GM18873 (cell line): ENCODE measurements around the gene LIMS2.

Source experiments
- ATAC-seq: cut with Tn5 transposase; IDR thresholded peaks from one replicate; pipeline ENCODE4 v1.9.1; 2021; ENCODE audit warnings: mild to moderate bottlenecking, moderate library complexity, moderate number of reproducible peaks; ENCODE audit not compliant: unreplicated experiment, low FRiP score

LIMS2 gene

DNA sequence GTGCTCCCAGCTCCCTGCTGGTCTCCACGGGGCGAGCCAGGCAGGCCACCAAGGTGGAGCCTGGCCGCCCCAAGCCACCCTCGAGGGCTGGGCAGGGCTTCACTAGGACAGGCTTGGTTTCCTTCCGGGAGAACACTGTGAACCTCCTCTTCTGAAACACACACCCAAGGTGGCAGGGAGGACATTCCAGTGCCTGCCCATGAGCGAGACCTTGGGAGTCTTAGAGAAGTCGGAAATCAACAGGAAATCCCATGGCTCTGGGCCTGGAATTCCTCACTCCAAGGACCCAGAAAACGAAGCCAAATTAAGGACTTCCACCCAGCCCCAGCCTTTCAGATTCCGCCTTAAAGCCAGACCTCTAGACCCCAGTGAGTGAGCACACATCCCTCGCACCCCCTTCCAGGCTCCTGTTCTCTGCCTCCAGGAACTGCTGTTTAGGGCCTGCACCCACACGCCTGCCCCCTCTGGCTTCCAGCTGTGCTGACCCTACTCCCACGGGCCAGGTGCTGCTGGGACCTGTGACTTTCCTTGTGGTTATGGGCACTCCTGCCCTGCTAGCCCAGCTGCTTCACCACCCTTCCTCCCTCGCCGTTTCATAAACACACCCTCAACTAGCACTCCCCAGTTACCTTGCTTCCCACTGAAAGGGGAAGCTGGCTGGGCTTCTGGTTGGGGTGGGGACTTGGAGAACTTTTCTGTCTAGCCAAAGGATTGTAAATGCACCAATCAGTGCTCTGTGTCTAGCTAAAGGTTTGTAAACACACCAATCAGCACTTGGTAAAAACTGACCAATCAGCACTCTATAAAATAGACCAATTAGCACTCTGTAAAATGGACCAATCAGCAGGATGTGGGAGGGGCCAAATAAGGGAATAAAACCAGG lies 15.7 kb downstream of the LIMS2 start:
- ATAC-seq, result no peak

DNA sequence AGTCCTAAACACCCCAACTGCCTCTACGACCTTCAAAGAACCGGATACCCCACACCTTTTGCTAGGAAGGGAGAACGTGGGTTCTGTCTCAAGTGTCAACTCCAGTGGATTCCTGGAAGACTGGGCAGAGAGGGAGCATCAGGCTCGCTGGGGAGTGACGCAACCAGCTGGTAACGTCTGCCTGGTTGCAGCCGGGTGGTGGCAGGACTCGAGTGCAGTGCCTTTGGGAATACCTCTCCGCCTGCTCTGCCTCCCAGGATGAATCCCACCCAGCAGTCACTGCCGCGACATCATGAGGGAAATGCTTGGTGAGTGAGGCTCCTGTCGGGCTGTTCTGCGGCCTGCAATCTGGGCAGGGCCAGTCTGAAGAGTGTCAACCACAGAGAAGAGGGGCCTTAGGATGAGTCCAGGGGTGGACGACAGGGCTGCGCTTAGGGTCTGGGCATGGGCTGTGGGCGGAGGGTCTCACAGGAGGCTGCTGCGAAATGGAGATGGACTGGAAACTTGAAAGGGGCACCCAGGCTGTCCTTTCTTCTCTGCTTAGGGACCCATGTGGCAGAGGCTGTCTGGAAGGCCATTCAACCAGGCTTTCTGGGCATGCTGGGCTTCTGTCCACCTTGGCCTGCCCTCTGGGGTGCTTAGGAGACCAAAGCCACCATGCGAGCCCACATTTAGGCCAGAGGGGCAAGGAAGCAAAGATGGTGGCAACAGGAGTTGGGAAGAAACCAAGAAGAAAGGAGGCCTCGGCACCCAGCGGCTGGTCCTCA lies 16.5 kb downstream of the LIMS2 start:
- no peak for ATAC-seq

DNA sequence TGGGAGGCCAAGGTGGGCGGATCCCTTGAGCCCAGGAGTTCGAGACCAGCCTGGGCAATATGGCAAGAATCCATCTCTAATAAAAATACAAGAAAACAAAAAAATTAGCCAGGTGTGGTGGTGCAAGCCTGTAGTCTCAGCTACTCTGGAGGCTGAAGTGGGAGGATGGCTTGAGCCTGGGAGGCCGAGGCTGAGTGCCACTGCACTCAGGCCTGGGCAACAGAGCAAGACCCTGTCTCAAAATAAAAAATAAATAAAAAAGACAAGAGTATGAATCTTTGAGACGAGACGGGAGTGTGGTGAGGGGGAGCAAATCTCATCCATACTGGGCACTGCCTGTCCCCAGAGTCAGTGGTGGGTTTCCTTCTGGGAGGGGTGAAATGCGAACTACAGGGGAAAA lies 17.2 kb downstream of the LIMS2 start:
- no peak for ATAC-seq

DNA sequence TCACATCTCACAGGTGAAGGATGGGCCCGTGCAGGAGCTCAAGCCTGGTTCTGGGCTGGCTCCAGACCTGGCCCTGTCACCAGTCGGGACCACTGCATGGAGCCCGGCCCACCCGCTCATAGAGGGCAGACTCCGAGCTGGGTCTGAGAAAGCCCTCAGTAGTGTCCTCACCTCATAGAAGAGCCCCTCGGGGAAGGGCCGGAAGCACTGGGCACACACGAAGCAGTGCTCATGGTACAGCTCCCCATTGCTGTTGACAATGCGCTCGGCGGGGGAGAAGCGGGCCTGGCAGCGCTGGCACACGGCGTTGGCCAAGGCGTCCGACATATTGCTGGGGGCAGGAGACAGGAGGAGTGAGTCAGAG lies 18.1 kb downstream of the LIMS2 start:
- ATAC-seq, result no peak

DNA sequence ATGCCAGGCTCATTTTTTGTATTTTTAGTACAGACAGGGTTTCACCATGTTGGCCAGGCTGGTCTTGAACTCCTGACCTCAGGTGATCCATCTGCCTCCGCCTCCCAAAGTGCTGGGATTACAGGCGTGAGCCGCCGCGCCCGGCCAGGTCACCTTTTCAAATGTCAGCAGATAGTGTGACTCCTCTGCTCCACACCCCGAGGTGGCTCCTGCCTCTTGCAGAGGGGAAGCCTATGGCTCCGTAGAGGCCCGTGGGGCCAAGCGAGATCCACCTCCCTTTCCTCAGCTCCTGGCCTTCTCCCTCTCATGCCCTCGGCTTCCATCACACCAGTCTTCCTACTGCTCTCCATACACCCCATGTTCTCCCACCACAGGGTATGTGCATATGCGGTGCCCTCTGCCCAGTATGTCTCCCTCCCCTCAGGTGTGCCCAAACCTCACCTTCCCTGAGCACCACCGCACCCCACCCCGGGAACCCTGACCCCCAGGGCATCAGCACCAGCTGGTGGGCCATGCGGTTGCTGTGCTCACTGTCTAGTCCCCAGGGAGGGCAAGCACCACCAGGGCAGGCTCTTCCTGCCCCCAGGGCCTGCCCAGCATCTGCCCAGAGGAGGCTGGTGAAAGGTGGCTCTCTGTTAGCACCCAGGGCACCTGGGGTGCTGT lies 18.6 kb downstream of the LIMS2 start:
- ATAC-seq, result no peak

DNA sequence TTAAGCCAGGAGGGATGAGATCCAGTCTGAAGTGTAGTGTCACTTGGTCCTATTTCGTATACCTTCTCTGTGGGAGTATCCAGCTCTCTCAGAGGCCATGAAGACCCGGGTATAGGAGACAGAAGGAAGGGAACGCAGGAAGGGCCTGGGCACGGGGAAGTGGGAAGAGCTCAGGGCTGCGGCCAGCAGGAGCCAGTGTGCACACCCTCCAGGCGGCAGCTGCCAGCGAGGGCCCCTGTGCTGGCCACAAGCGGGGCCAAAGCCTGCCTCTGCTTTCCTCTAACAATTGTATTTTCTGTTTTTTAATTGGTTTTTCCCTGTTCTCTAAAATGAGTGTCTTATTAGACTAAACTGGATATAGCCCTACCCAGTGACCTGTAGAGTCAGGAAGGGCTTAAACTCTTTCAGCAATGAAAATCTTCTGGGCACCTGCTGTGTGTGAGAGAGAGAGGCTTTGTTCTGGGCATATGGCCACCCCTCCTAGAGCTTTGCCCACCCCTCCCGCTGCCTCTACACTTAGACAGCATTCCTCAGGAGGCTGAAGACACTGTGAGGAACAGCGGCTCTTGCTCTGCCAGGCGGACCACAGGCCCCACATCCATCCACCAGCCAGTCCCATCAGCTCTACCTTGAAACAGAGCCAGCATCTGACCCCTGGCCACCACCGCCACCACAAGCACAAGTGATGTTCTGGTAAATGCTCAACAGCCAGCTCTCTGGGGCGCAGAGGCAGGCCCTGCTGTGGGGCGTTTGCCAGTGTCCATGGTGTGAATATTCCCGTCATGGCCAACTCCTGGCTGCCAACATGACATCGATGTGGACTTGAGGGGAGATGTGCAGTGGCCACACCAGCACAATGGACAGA lies 19.9 kb downstream of the LIMS2 start:
- ATAC-seq, result no peak

DNA sequence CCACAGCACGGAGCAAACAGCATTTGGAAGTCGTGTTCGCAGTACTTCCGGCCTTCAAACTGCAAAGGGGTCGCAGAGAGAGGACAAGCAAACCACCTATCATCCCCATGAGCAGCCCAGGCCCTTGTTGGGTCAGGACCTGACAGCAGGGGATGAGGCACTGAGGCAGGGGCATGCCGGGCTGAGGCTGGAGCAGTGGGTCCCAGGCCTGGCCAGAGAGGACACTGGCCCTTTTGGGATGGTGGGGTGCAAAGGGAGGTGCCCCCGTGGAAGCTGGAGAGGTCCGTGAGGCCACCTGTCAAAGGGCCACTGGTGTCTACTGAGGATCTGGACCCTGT lies 20.5 kb downstream of the LIMS2 start:
- no peak for ATAC-seq

GRCh38 chr2:127654084-127654837 lies 21.1 kb downstream of the LIMS2 start:
- no peak for ATAC-seq

GRCh38 chr2:127653421-127654083 lies 21.8 kb downstream of the LIMS2 start:
- ATAC-seq, result no peak

DNA sequence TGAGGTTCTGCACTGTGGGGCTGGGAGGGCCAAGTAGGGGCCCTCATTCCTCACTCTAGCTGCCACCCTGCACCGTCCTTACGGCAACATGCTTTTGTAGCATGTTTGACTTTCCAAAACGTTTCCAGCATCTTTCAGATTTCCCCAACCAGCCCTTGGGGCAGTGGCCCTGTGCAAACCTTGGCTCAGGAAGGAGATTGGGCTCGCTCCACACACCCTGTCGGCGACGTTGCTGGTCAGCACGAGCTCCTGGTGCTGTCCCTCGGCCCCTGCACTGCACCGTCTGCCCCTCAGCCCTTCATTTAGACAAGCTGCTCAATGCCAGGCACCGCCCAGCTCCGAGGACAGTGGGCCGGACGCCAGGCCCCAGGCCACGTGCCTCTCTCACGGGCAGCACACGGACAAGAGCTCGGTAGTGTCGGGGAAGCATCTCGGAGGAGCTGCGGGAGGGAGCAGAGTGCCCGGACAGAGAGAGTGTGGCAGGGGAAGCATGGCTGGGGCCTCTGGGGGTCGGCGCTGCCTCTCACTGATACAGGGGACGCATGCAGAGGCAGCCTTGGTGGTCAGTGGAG lies 22.5 kb downstream of the LIMS2 start:
- ATAC-seq, result no peak

GRCh38 chr2:127651971-127652550 lies 23.3 kb downstream of the LIMS2 start:
- ATAC-seq, result no peak

DNA sequence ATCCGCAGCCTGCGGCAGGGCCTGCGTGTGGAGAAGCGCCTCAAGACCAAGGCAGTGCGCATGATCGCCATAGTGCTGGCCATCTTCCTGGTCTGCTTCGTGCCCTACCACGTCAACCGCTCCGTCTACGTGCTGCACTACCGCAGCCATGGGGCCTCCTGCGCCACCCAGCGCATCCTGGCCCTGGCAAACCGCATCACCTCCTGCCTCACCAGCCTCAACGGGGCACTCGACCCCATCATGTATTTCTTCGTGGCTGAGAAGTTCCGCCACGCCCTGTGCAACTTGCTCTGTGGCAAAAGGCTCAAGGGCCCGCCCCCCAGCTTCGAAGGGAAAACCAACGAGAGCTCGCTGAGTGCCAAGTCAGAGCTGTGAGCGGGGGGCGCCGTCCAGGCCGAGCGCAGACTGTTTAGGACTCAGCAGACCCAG lies 23.9 kb downstream of the LIMS2 start:
- no peak for ATAC-seq

DNA sequence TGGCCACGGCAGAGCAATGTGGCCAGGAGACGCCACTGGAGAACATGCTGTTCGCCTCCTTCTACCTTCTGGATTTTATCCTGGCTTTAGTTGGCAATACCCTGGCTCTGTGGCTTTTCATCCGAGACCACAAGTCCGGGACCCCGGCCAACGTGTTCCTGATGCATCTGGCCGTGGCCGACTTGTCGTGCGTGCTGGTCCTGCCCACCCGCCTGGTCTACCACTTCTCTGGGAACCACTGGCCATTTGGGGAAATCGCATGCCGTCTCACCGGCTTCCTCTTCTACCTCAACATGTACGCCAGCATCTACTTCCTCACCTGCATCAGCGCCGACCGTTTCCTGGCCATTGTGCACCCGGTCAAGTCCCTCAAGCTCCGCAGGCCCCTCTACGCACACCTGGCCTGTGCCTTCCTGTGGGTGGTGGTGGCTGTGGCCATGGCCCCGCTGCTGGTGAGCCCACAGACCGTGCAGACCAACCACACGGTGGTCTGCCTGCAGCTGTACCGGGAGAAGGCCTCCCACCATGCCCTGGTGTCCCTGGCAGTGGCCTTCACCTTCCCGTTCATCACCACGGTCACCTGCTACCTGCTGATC lies 24.4 kb downstream of the LIMS2 start:
- ATAC-seq, result no peak

- ATAC-seq, result no peak
These were observed 25.1 kb downstream of the LIMS2 start for GRCh38 chr2:127650041-127650784.

DNA sequence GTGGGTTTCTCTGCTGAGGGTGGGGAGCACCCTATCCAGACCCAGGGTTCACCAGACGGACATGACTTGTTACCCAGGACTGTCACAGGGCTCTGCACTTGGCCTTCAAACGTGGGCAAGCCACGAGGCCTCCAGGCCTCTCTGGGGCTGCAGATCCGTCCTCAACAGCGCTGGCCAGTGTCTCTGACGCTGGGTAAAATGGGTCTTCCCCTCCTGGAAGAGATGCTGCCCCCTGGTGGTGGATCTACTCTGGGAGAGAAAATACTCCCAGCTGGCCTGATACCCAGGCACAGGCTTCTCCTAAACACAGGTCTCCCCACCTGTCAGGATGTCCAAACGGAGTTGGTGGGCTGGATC lies 25.7 kb downstream of the LIMS2 start:
- ATAC-seq, result no peak

DNA sequence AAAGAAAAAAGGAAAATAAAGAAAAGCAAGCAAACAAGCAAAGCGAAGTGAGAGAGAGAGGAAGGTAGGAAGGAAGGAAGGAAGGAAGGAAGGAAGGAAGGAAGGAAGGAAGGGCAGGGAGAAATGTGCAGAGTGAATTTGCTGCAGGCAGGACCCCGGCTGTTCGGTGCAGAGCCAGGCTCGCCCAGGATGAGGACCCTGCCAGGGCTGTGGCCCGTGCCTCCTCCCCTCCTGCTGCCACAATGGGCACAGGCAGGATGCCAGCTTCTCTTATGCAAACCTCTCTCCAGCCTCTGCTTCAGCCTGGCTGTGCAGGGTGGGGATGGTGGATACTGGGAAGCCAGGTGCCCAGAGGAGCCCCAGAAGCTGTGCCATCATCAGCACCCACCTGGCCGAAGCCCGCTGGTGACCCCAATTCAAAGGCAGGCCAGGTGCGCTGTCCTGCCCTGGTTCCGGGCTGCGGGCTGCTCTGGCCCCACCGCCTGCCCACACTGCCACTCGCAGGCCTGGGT lies 26.2 kb downstream of the LIMS2 start:
- ATAC-seq, result no peak

DNA sequence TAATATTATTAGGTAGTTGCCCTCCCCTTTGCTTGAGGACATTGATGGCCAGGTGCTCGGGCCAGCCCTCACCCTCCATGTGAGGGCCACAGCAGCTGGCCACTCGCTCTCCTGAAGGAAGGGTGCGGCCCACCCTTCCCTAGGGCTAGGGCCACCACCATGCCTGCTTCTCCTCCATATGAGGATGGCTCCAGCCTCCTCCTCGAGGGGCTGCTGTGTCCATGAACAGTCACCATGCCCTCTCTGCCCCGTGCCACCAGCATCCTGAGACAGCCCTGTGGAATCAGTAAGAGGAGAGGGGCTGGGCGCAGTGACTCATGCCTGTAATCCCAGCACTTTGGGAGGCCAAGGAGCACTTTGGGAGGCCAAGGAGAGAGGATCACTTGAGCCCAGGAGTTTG lies 27.0 kb downstream of the LIMS2 start:
- no peak for ATAC-seq
